Measurements from ENCODE around the gene LCN15.
A peak's percentile ranks its signal among the peaks of the same experiment; 100 is the strongest.
"Not testable (repeated sequence)": the region's sequence is repeated elsewhere in the genome, so short reads cannot be mapped to it uniquely, and the experiment has no call there.

Gene LCN15

GRCh38 chr9:136793086-136793946 is 29.0 kb upstream of the LCN15 start:
- no peak overlapping the region for H3K4me3 ChIP-seq (ENCODE audit: control insufficient read depth, low read depth, low read length)
- no peak for DNase-seq (ENCODE audit: low read depth)
- TF ChIP-seq CTCF (IDR thresholded peaks at IDR 0.05; ENCODE audit: control insufficient read depth, insufficient read depth, low read depth, low read length, missing control alignments) = no peak

- TF ChIP-seq CTCF (IDR thresholded peaks at IDR 0.05; ENCODE audit: control insufficient read depth, insufficient read depth, low read depth, low read length, missing control alignments) = no peak
- DNase-seq (ENCODE audit: low read depth) = no peak
- peak overlapping the region; percentile 99; the same call in 1 of the 2 replicates for H3K4me3 ChIP-seq (ENCODE audit: control insufficient read depth, low read depth, low read length)
Observed at GRCh38 chr9:136792321-136793085, 28.2 kb upstream of the LCN15 start.

GRCh38 chr9:136791516-136792276 is 27.4 kb upstream of the LCN15 start:
- DNase-seq (ENCODE audit: low read depth) = no peak
- peak overlapping the region; percentile 99 for H3K4me3 ChIP-seq (ENCODE audit: control insufficient read depth, low read depth, low read length)
- TF ChIP-seq CTCF (IDR thresholded peaks at IDR 0.05; ENCODE audit: control insufficient read depth, insufficient read depth, low read depth, low read length, missing control alignments) = peak; percentile 91

DNA sequence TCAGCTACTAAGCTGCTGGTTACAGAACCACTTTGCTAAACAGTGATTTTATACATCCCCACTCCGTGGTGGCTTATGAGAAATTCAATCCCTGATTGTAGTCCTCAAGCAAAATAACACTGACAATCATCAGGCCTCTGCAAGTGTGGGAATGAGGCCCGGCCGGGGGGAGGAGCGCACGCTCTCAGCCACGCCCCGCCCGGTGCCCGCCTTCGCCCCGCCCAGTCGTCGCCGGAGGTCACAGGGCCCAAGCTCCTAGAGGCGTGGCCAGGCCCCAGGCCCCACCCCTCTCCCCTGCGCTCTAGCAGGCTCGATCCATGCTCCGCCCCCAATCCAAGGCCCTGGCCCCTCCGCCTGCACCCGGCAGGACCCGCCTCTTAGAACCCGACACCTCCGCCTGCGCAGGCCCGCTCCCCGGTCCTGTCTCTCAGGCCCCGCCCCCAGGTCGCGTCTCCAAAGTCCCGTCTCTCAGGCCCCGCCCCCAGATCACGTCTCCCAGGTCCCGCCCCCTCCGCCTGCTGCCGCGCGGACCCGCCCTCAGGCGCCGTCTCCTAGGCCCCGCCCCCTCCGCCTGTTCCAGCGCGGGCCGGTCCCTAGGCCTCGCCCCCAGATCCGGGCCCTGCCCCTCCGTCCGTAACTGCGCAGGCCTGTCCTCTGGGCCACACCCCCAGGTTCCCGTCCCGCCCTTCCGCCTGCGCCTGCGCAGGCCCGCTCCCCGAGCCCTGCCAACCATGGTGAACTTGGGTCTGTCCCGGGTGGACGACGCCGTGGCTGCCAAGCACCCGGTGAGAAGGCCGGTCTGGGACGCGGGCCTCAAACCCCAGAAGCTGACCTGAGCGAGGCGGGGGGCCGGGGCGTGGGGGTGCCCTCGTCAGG is 26.6 kb upstream of the LCN15 start, which contains the start of gene TMEM141:
TSS of gene TMEM141 (plus strand) at position 705 of the 876 bp plus-strand sequence. CDS start at position 732, 27 bp downstream.
- DNase-seq (ENCODE audit: low read depth) = peak; percentile 95
- no peak for TF ChIP-seq CTCF (IDR thresholded peaks at IDR 0.05; ENCODE audit: control insufficient read depth, insufficient read depth, low read depth, low read length, missing control alignments)
- peak within 1 kb of the TSS; percentile 99 for H3K4me3 ChIP-seq (ENCODE audit: control insufficient read depth, low read depth, low read length)

GRCh38 chr9:136789523-136789937 is 25.2 kb upstream of the LCN15 start:
- no peak overlapping the region for H3K4me3 ChIP-seq (ENCODE audit: control insufficient read depth, low read depth, low read length)
- no peak for DNase-seq (ENCODE audit: low read depth)
- TF ChIP-seq CTCF (IDR thresholded peaks at IDR 0.05; ENCODE audit: control insufficient read depth, insufficient read depth, low read depth, low read length, missing control alignments) = no peak

GRCh38 chr9:136788644-136789522 is 24.6 kb upstream of the LCN15 start:
- not testable (repeated sequence) for H3K4me3 ChIP-seq (ENCODE audit: control insufficient read depth, low read depth, low read length); DNase-seq (ENCODE audit: low read depth)
